D721Med (cell line): ENCODE data around the gene HERC5.

Experiments used
- DNase-seq: peaks from one replicate; pipeline ENCODE4 v3.0.0; 2011; ENCODE audit warnings: low spot score; ENCODE audit not compliant: insufficient read length
- FAIRE-seq: peaks from 2 replicates; lab custom pipeline; 2011; peaks lifted over from hg19 to GRCh38; lab: Jason Lieb, UNC
- TF ChIP-seq, protein P1 (sequence below): IDR thresholded peaks from 2 replicates; pipeline ENCODE4 v1.5.1; 2012; ENCODE audit warnings: mild to moderate bottlenecking, control low read depth; ENCODE audit not compliant: insufficient read depth; ENCODE audit errors: missing control alignments

Gene HERC5

DNA sequence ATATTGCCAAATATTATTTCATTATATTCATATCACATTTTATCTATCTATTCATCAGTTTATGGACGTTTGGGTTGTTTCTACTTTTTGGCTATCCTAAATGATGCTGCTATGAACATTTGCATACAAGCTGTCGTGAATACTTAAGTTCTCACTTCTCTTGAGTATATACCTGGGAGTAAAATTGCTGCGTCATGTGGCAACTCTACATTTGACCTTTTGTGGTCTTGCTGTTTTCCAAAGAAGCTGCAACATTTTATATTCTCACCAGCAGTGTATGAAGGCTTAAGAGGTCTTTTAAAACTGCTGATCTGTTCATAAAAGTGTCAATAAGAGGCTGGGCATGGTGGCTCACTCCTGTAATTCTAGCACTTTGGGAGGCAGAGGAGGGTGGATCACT lies 60.9 kb downstream of the HERC5 start:
- no peak for FAIRE-seq
- no peak for DNase-seq
- TF ChIP-seq, protein P1, sequence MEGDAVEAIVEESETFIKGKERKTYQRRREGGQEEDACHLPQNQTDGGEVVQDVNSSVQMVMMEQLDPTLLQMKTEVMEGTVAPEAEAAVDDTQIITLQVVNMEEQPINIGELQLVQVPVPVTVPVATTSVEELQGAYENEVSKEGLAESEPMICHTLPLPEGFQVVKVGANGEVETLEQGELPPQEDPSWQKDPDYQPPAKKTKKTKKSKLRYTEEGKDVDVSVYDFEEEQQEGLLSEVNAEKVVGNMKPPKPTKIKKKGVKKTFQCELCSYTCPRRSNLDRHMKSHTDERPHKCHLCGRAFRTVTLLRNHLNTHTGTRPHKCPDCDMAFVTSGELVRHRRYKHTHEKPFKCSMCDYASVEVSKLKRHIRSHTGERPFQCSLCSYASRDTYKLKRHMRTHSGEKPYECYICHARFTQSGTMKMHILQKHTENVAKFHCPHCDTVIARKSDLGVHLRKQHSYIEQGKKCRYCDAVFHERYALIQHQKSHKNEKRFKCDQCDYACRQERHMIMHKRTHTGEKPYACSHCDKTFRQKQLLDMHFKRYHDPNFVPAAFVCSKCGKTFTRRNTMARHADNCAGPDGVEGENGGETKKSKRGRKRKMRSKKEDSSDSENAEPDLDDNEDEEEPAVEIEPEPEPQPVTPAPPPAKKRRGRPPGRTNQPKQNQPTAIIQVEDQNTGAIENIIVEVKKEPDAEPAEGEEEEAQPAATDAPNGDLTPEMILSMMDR = no peak

GRCh38 chr4:88518911-88519310 lies 62.0 kb downstream of the HERC5 start:
- no peak for FAIRE-seq
- no peak for DNase-seq
- TF ChIP-seq, protein P1 = no peak

GRCh38 chr4:88522702-88523324 lies 65.9 kb downstream of the HERC5 start:
- TF ChIP-seq, protein P1 = no peak
- FAIRE-seq = no peak
- DNase-seq = no peak

- peak; percentile 58 for DNase-seq
- TF ChIP-seq, protein P1 = no peak
- FAIRE-seq = no peak
Measured at GRCh38 chr4:88523325-88524129, 66.6 kb downstream of the HERC5 start, which contains the start of gene PYURF. Gene PYURF (minus strand): TSS chr4:88523776. CDS start chr4:88523700, 76 bp downstream.

- FAIRE-seq (no peak), DNase-seq (no peak)
- TF ChIP-seq, protein P1 = no peak
Measured at GRCh38 chr4:88524171-88524570, 67.3 kb downstream of the HERC5 start.

GRCh38 chr4:88526221-88526815 lies 69.4 kb downstream of the HERC5 start:
- DNase-seq = no peak
- TF ChIP-seq, protein P1 = peak; percentile 41
- FAIRE-seq = no peak
